HepG2 (cell line): Measurements from ENCODE around the gene NFATC1. TPM values are rescaled to one million over a fixed set of nuclear protein-coding genes. Genes with fewer than 3 reads are reported as not detected.

Experiments
- ATAC-seq: fragments of 200-7000 bp; cut with Tn5 transposase; 3 replicates; pipeline ENCODE4 v1.9.1; 2020; ENCODE audit warnings: mild to moderate bottlenecking, moderate library complexity
- BruUV-seq: library from RNA; stranded (reverse); fragments of 400-500 nt; replicated peaks from 2 replicates; lab custom pipeline; 2021; lab: Mats Ljungman, UMichigan
- CTCF ChIA-PET: fragments of 300-600 bp; formaldehyde crosslinking; extraction: SDS; loops from one replicate; lab custom pipeline; 2021; ENCODE audit warnings: low total read pairs, inconsistent platforms, low intra/inter-chr PET ratio; lab: Yijun Ruan, JAX
- POLR2A ChIA-PET: fragments of 350-600 bp; sonication (Branson Sonifier 250); formaldehyde crosslinking; loops from one replicate; lab custom pipeline; 2020; ENCODE audit warnings: antibody characterized with exemption, inconsistent platforms; lab: Yijun Ruan, JAX
- DNase-seq: peaks from one replicate; pipeline ENCODE4 v3.0.0-alpha.2; 2015; ENCODE audit warnings: low spot score
- FAIRE-seq: peaks from 3 replicates; lab custom pipeline; 2011; peaks lifted over from hg19 to GRCh38; lab: Jason Lieb, UNC
- H2AFZ ChIP-seq: one replicate; pipeline ENCODE4 v1.6.1; 2011; ENCODE audit warnings: low read length, inconsistent platforms
- H3K27ac ChIP-seq: fragments of 300-600 bp; 3 replicates; pipeline ENCODE4 v1.8.0; 2011; ENCODE audit warnings: mixed run types, mild to moderate bottlenecking, mixed read lengths, low read length, inconsistent platforms; ENCODE audit not compliant: insufficient read depth; ENCODE audit errors: extremely low read length
- H3K27me3 ChIP-seq, 2 experiments: fragments of 200-600 bp in 1 of 2; 2 replicates in 1 of 2; 3 replicates in 1 of 2; pipeline versions ENCODE4 v1.6.0 to v1.8.0; 2011; ENCODE audit warnings: low read length in 2 of 2, mild to moderate bottlenecking in 2 of 2, moderate library complexity in 2 of 2, inconsistent platforms in 1 of 2; ENCODE audit not compliant: insufficient read depth in 2 of 2, control insufficient read depth in 1 of 2
- H3K36me3 ChIP-seq, 2 experiments: fragments of 200-600 bp in 1 of 2; replicated peaks in 1 of 2; 2 replicates in 1 of 2; 3 replicates in 1 of 2; pipeline versions ENCODE4 v1.5.1 to v1.8.0; 2011; ENCODE audit warnings: low read length in 2 of 2, inconsistent platforms in 1 of 2; ENCODE audit not compliant: insufficient read depth in 2 of 2, control insufficient read depth in 1 of 2
- H3K4me1 ChIP-seq: 2 replicates; pipeline ENCODE4 v1.5.1; 2012; ENCODE audit warnings: low read length, inconsistent platforms; ENCODE audit not compliant: insufficient read depth
- H3K4me2 ChIP-seq: 2 replicates; pipeline ENCODE4 v1.6.0; 2011; ENCODE audit warnings: low read depth, low read length, inconsistent platforms
- H3K4me3 ChIP-seq, 3 experiments: fragments of 200-600 bp in 1 of 3; sonication (generic), shearing (Covaris generic) in 1 of 3; replicated peaks in 1 of 3; 2 replicates each; pipeline ENCODE4 v1.5.1; 2011 to 2016; ENCODE audit warnings: low read length in 3 of 3, inconsistent platforms in 2 of 3, low read depth in 2 of 3, mild to moderate bottlenecking in 2 of 3, control low read depth in 1 of 3, mixed read lengths in 1 of 3; ENCODE audit not compliant: insufficient read depth in 1 of 3
- H3K79me2 ChIP-seq: one replicate; pipeline ENCODE4 v1.6.1; 2011; ENCODE audit warnings: low read length, inconsistent platforms; ENCODE audit not compliant: insufficient read depth
- H3K9ac ChIP-seq: 2 replicates; pipeline ENCODE4 v1.6.0; 2011; ENCODE audit warnings: mild to moderate bottlenecking, low read depth, low read length, inconsistent platforms; ENCODE audit not compliant: insufficient read depth
- H3K9me3 ChIP-seq: 2 replicates; pipeline ENCODE4 v1.5.1; 2012; ENCODE audit warnings: mild to moderate bottlenecking, low read length
- H4K20me1 ChIP-seq: 2 replicates; pipeline ENCODE4 v1.6.0; 2011; ENCODE audit warnings: inconsistent platforms, mild to moderate bottlenecking, low read length, moderate library complexity; ENCODE audit not compliant: insufficient read depth
- FOXP4 ChIP-seq: sonication (generic); formaldehyde crosslinking; IDR thresholded peaks from 2 replicates; pipeline ENCODE4 v1.4.0; 2020; ENCODE audit warnings: missing genetic modification reagents
- HINFP ChIP-seq: sonication (generic); formaldehyde crosslinking; IDR thresholded peaks from 2 replicates; pipeline ENCODE4 v1.4.0; 2020; ENCODE audit warnings: low read depth, mild to moderate bottlenecking, missing genetic modification reagents
- HMG20B ChIP-seq: conservative IDR thresholded peaks from 2 replicates; pipeline ENCODE4 v1.6.1; 2016; ENCODE audit warnings: missing genetic modification reagents, missing compliant biosample characterization
- IKZF5 ChIP-seq: IDR thresholded peaks from 2 replicates; pipeline ENCODE4 v1.6.1; 2018; ENCODE audit warnings: missing genetic modification reagents, mild to moderate bottlenecking, missing compliant biosample characterization
- MYC ChIP-seq: sonication (generic); formaldehyde crosslinking; IDR thresholded peaks from 2 replicates; pipeline ENCODE4 v1.9.0; 2021; ENCODE audit warnings: missing genetic modification reagents, borderline replicate concordance
- NCOA1 ChIP-seq: sonication (generic); formaldehyde crosslinking; IDR thresholded peaks from 2 replicates; pipeline ENCODE4 v1.9.0; 2021; ENCODE audit warnings: missing genetic modification reagents
- REXO4 ChIP-seq: sonication (generic); formaldehyde crosslinking; IDR thresholded peaks from 2 replicates; pipeline ENCODE4 v1.8.0; 2022; ENCODE audit warnings: missing genetic modification reagents, mild to moderate bottlenecking, borderline replicate concordance
- ZFP1 ChIP-seq: IDR thresholded peaks from 2 replicates; pipeline ENCODE4 v1.6.1; 2016
- ZNF235 ChIP-seq: sonication (generic); formaldehyde crosslinking; IDR thresholded peaks from 2 replicates; pipeline ENCODE4 v1.8.1; 2023; ENCODE audit warnings: mild to moderate bottlenecking, missing genetic modification reagents, borderline replicate concordance
- ZNF710 ChIP-seq: sonication (generic); formaldehyde crosslinking; IDR thresholded peaks from 2 replicates; pipeline ENCODE4 v1.5.0; 2020; ENCODE audit warnings: mild to moderate bottlenecking, missing genetic modification reagents, borderline replicate concordance
- WGBS: methylation state at CpG from one replicate; pipeline ENCODE4 v1.1.6; 2017; ENCODE audit warnings: low lambda C conversion rate; 5-methylcytosine and 5-hydroxymethylcytosine counted together
- in situ Hi-C: cut with HindIII; loops from 2 replicates; pipeline ENCODE4 v1.10.0; 2017; ENCODE audit warnings: low pct_unique_long_range_greater_than_20kb; ENCODE audit not compliant: extremely low pct_ligation_motif_present
- intact Hi-C: fragments of 100-400 bp; cut with micrococcal nuclease; formaldehyde crosslinking; loops from one replicate; pipeline ENCODE4 v1.10.0; 2022; ENCODE audit not compliant: unreplicated experiment
- polyA plus RNA-seq, 8 experiments: library from polyadenylated mRNA; depleted of rRNA in 3 of 8; stranded (reverse) in 7 of 8; unstranded in 1 of 8; fragments of >200 nt; fragmentation: Illumina TruSeq in 4 of 8; extraction: Trizol in 4 of 8; gene quantifications; 2 replicates each; pipeline versions ENCODE4 v1.2.1 to v1.2.3, GENCODE V29; 2011 to 2016; ENCODE audit warnings: low read depth in 4 of 8, missing spikeins in 1 of 8, mixed read lengths in 1 of 8; ENCODE audit not compliant: insufficient read depth in 1 of 8
- total RNA-seq, 5 experiments: library from RNA; depleted of rRNA; stranded (reverse); fragments of >200 nt; fragmentation: Illumina TruSeq; extraction: Trizol; gene quantifications; 2 replicates each; pipeline ENCODE4 v1.2.3, GENCODE V29; 2016; ENCODE audit warnings: low read depth in 1 of 5

The NFATC1 gene
- total and polyA plus RNA-seq, 2 of the 13 experiments (the other 11 are each of a cell fraction or from before 2014, with no cell fraction given): not detected

GRCh38 chr18:79529296-79529695 lies 133.6 kb downstream of the NFATC1 start:
- in situ Hi-C loops (no loop called here), intact Hi-C loops (loop anchor here (1.0 kb wide), 2 partner anchors 115 to 148 kb away; no protein-coding TSS in a partner anchor)
- H3K27me3 ChIP-seq: peaks cover 9 to 79% of the 10 kb centered on the region in 2 experiments
- POLR2A ChIA-PET: no interaction called here
- H3K9ac ChIP-seq: no peak overlapping the region
- WGBS: 54% methylated on average over 20 of the region's 20 CpGs
- no TSS peak for BruUV-seq
- no peak overlapping the region for H3K4me3 ChIP-seq
- H2AFZ ChIP-seq: no peak overlapping the region
- H3K79me2 ChIP-seq: no peaks in the 10 kb centered on the region
- no peak overlapping the region for H3K4me2 ChIP-seq
- TF ChIP-seq REXO4 (CRISPR knock-in tag) (no peak), NCOA1 (no peak), HINFP (no peak), ZNF235 (no peak), HMG20B (CRISPR knock-in tag) (no peak)
- no peaks in the 10 kb centered on the region for H3K9me3 ChIP-seq
- H3K36me3 ChIP-seq: no peaks in the 10 kb centered on the region
- CTCF ChIA-PET: interaction anchor here (1.1 to 1.7 kb wide), 2 partner anchors 148 to 150 kb away, joined by 4 to 17 read pairs; no protein-coding TSS in a partner anchor
- H3K4me1 ChIP-seq: no peaks in the 10 kb centered on the region
- H3K27ac ChIP-seq: no peak overlapping the region
- no peak for DNase-seq
- no peak for FAIRE-seq
- ATAC-seq: no peak
- no peaks in the 10 kb centered on the region for H4K20me1 ChIP-seq

GRCh38 chr18:79529991-79530390 lies 134.3 kb downstream of the NFATC1 start:
- DNase-seq: no peak
- H3K9ac ChIP-seq: no peak overlapping the region
- no peak for ATAC-seq
- H4K20me1 ChIP-seq: no peaks in the 10 kb centered on the region
- no peaks in the 10 kb centered on the region for H3K4me1 ChIP-seq
- BruUV-seq: no TSS peak
- no peak overlapping the region for H3K4me3 ChIP-seq
- H3K27me3 ChIP-seq: peaks cover 9 to 83% of the 10 kb centered on the region in 2 experiments
- 64% methylated on average over 11 of the region's 24 CpGs for WGBS
- intact Hi-C loops: loop anchor here (1.0 kb wide), 2 partner anchors 114 to 149 kb away; no protein-coding TSS in a partner anchor
- no peak for TF ChIP-seq ZNF710 (CRISPR knock-in tag)
- no peak for TF ChIP-seq FOXP4 (CRISPR knock-in tag)
- no peak for TF ChIP-seq IKZF5
- TF ChIP-seq ZFP1: no peak
- no peak for TF ChIP-seq MYC (CRISPR knock-in tag)
- TF ChIP-seq, all 625 proteins: peak for 0
- no peak overlapping the region for H3K4me2 ChIP-seq
- in situ Hi-C loops: loop anchor here (5.0 kb wide), 1 partner anchor 148 kb away; no protein-coding TSS in a partner anchor
- no peaks in the 10 kb centered on the region for H3K9me3 ChIP-seq
- H3K79me2 ChIP-seq: no peaks in the 10 kb centered on the region
- ChIA-PET CTCF (no interaction called here), POLR2A (no interaction called here)
- no peak overlapping the region for H3K27ac ChIP-seq
- no peak for FAIRE-seq
- no peaks in the 10 kb centered on the region for H3K36me3 ChIP-seq
- H2AFZ ChIP-seq: no peak overlapping the region
